M059J (cell line): ENCODE measurements around the gene LDLRAD4. TPM values are rescaled to one million over a fixed set of nuclear protein-coding genes. Genes with fewer than 3 reads are reported as not detected.
A peak's percentile ranks its signal among the peaks of the same experiment; 100 is the strongest.

Experiments
- DNase-seq: peaks from one replicate; pipeline ENCODE4 v3.0.0-alpha.2; 2012; ENCODE audit warnings: low read depth
- total RNA-seq: library from RNA; depleted of rRNA; stranded (reverse); fragments of >200 nt; shearing (Covaris generic); gene quantifications from 2 replicates; pipeline ENCODE4 v1.2.3, GENCODE V29; 2014

The LDLRAD4 gene
- total RNA-seq, 1 experiment from 2014 or later, result 1.9 TPM

DNA sequence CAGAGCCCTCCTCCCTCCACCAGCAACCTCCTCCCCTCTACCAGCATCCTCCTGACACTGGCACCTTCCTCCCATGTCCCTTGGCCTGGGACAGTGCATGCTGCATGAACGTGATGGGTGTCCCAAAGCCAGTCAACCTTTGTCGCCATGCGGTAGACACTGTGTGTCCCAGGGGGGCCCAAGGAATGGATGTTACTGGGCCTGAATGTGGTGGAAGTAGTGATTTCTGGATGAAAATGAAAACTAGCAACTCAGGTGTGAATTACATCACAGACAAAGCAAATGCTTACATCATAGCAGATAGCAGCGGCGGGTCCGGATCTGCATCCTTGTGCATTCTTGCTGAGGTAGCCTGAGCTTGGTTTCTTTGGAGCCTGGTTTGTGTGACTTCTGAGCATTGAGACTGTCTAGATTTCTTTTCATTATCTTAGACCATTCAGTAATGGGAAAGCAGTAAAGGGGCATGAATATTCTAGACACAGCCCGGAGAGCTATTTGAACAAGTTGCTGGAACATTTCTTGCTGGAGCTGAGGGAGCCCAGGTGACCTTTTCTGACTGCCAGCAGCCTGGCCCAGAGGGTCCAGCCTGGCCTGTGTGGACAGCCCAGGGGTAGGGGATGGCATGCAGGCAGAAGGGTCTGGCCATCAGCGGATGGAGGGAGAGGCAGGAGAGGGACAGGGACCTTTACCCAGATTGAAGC lies 407.4 kb downstream of the LDLRAD4 start:
- DNase-seq, result no peak

DNA sequence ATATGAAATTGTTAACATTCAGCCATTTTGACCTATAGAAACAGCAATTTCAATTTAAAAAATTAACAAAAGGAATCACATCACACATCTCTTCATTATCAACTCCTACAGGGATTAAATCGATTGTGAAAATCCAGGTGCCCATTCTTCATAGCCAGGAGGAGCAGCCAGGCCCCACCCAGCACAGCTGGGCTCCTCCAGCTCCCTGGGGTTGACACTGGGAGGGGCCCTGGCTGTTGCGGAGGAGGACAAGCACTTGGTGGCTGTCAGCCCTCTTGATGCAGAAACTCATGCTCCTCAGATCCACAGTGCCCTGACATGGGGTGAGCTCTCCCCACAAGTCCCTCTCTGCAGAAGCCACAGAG lies 408.0 kb downstream of the LDLRAD4 start:
- DNase-seq, result no peak

DNA sequence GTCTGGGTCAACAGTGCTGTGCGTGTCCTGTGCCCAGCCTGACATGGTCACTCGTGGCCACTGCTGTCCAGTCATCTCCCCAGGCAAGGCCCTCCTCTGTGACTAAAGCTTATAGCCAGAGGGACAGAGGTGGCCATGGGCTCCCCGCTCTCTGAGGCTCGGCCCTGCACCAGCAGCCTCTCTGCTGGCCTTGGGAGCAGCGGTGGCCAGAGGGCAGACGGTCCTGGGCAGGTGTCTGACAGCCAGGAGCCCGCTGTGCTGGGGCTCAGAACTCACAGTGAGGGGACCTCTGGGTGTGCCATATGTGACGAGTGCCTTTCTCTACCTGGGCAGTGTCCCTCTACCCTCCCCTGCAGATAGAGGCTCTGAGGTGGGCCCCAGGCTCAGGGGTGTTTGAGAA lies 409.1 kb downstream of the LDLRAD4 start:
- DNase-seq, result no peak

DNA sequence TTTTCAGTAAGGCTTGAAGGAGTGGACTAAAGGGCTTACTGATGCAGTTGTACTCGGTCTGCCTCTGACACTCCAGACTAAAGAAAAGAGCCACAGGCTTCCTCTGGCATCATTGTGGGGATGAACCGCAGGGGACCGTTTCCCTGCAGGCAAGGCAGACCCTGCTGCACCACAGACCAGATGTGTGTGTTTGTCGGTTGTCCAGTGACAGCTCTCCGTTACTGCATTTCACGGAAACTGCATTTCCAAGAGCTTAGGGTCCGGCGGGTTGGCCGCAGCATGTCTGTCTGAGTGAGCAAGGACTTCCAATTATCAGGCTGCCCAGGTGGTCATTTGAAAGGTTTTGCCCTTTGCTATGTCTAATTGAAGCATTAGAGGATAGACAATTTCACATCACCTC lies 409.7 kb downstream of the LDLRAD4 start:
- DNase-seq, result no peak

DNA sequence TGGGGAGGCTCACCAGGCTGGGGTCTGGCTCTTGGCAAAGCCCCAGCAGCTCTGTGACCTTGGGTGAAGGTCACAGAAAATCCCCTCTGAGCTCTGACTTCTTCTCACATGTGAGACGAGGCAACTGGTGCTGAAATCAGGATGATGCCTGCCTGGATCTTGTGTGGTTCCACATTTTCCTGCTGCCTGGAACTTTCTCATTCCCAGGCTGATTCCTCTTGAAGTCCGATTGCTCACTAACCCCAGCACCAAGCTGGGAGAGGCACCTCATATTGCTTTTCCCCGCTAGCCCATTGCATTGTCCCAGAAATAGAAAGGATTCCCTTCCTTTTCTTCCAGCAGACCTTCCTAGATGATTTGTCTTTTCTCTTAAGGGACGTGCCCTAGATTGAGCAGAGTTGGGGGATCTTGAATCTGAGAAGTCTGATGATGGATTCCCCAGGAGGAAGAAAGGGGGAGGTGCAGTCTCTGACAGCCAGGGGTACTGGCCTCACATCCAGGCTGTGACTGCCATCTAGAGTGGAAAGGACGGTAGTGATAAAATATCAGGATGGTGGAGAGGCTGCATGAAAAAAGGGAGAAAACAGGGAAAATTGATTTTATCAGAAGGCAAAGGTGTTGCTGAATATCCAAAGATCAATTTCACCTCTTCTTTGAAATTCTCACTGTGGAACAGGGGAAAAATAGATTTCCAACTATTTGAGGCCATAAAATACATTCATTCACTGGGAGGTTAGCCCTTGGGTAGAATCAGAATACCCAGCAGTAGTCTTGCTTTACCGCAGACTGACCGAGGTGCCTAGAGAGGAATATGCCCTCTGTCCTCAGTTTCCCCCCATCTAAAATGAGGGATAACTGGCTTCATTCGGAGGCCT lies 411.5 kb downstream of the LDLRAD4 start:
- peak; percentile 57 for DNase-seq

DNA sequence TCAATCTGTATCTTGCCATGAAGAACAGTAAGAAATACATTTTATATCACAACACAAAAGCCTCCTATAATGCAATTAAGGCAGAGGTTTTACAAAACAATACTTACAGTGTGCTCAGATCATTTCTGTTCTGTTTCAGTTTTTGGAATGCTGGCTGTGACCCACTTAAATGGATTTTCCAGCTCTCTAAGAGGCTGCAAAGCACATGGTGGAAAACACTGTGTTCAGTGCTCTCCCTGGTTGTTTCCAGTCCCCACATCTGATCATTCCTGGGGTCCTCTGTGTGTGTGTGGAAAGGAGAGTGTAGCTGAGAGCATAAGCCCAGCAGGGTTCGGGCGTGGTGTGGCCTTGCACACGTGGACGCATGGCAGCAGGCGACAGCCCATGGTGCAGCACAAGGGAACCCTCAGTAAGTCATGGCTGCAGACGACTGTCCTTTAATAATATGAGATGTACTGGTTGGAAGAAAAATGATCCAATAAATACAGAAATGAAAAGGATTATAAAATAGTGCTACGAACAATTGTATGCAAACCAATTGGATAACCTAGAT lies 412.2 kb downstream of the LDLRAD4 start:
- no peak for DNase-seq

DNA sequence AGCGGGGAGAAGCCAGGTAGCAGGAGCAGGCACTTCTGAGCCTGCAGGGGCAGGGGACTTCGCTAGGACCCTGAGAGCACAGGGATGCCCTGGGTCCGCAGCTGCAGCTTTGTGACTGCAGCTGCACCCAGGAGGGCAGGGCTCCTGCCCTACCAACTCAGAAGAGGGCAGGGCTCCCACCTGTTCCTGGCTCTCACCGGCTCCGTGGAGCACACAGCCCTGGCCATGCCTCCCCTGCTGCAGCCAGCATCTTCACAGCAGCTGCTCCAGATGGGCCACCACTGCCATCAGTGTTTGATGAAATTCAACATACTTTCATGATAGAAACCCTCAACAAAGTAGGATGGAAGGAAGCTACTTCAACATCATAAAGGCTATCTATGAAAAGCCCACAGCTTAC lies 415.1 kb downstream of the LDLRAD4 start:
- DNase-seq, result no peak

DNA sequence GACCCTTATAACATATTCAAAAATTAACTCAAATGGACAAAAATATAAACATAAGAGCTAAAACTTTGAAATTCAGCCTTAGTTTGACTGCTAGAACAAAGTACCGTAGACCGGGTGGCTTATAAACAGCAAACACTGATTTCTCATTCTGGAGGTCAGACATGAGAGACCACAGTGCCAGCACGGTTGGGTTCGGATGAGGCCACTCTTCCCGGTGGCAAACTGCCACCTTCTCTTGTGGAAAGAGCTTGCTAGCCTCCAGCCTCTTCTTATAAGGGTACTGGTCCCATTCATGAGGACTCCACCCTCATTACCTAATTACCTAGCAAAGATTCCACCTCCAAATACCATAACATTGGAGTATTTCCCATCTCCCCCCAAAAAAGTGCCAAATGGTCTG lies 416.5 kb downstream of the LDLRAD4 start:
- DNase-seq, result no peak

DNA sequence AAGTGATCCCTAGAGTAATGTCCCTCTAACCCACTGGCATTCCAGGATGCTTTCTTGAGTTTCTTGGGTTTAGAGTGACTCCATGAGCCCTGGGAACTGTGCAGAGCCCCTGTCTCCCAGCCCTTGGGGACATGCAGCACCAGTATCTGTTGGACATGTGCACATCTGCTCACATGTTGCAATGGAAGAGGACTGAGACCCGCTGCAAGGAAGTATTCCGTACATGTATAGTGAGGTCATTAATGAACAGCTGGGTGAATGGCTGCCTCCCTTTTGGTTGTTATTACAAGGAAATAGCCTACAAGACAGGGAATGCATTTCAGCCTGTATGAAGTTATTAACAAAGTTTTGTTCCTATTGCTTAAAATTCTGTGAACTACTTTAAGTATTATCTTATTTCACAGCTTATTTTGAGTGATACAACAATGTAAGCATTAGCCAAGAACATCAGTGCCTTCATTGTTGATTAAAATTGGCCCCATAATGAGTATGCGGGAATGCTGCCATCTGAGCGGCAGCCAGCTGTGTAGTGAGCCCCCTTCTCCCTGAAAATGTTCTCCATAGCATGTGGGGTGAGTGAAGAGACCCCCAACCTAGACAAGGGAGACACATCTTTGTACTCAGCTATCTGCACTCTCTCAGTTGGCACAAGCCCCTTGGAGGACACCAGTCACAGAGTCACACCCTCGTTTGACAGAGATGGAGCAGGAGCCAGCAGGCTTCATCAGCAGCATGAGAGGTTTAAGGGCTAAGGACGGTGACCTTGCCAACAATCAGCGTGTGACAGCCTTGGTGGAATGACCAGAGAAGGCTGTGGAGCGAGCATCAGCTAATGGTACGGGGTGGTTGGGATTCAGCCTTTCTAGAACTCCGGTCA lies 420.4 kb downstream of the LDLRAD4 start:
- no peak for DNase-seq

DNA sequence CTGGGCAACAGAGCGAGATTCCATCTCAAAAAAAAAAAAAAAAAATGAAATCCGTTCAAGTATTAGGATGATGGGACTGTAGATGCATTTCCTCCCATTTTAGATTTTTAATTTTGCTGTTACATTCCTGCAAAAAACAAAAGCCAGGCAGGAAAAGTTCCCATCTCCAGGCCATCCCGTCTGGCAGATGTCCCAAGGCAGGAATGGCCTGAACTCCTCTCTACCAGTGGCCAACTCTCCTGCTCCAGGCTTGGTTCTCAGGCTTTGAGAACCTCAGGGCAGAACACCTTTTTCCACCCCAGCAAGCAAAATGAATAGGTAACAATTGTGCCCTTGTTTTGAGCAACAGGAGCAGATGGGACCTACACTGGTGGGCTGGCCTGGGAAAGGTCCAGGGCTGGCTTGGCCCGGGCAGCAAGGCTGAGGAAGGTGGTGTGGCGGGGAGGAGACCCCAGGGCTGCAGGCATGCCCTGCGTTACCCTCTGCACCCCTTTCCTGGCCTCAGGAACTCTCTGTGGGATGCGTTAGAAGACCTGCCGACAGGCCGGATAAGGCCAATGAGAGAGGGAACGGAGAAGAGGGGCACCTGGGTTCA lies 421.8 kb downstream of the LDLRAD4 start:
- no peak for DNase-seq

DNA sequence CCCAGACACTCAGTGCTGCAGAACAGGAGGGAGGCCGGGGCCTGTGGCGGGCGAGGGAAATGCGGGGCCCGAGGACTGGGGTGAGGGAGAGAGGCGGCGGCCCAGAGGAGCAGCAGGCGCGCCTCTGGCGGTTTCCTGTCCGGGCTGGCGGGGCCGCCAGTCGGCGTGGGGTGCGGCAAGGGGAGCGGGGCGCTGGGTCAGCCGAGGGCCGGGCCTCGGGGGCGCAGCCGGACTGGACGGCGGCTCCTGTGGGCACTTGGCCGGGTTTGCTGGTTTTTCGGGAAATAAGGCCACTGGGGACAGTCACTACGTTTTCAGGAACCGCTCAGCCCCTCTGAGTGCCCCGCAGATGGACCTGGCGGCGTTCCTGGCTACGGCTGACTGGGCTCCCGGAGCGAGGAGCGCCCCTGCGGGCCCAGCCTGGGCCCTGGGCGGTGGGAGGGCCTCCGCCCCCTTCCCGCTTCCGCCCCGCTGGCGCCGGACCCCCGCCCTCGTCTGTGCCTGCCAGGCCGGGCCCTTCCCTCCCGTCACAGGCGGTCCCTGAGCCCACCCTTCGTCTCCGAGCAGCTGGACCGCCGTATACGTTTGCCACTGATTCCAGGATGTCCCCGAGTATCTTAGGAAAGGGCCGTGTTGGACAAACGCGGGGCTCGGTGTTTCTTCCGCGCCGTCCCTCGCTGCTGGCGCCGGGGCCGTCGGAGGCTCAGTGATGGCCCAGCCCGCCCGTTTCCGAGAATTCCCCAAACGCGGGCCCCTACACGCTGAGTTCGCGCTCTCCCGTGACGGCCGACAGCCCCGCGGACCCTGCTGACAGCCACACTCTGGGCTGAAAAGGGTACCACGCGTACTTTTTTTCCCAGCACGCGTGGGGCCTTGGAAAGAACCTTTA lies 423.2 kb downstream of the LDLRAD4 start:
- no peak for DNase-seq

DNA sequence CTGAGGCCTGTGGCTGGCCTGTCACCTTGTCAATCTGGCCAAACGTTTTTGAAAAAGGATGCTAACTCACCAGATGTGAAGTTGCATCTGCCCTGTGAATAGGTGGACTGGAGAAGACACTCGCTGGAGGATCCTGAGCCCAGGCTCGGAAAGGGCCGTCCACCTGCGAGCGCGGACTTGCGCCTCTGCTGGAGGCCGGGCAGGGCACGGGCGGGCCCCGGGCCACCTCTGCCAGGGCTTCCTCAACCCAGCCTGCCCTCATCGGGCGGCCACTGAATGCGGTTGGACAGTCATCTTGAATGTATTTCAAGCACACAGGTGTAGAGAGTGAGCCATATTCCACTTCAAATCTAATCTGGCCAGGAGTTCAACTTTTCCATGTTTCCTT lies 423.9 kb downstream of the LDLRAD4 start:
- no peak for DNase-seq

DNA sequence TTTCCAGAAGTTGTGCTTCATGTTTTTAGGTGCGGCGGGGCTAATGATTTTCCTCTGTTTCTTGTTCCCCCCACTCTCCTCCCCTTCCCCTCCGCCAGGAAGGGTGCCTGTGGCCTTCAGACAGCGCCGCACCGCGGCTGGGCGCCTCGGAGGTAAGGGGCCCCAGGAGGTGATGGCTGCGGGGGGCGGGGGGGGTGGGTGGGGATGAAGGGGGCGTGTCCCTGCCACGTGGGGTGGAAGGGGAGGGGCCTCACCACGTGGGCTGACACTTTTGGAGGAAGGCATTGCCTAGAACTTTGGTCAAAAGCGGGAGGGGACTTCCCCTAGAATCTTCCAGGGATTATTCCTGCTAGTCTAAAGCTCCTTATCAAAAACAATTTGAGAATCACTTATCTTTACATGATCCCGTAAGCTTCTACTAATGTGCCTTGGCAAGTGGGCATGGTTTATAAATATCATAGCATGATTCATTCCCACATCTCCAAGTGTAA lies 424.7 kb downstream of the LDLRAD4 start:
- no peak for DNase-seq

DNA sequence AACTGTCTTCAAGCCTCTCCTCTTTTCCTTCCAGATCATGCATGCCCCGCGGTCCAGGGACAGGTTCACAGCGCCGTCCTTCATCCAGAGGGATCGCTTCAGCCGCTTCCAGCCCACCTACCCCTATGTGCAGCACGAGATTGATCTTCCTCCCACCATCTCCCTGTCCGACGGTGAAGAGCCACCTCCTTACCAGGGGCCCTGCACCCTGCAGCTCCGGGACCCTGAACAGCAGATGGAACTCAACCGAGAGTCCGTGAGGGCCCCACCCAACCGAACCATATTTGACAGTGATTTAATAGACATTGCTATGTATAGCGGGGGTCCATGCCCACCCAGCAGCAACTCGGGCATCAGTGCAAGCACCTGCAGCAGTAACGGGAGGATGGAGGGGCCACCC lies 426.5 kb downstream of the LDLRAD4 start:
- no peak for DNase-seq

DNA sequence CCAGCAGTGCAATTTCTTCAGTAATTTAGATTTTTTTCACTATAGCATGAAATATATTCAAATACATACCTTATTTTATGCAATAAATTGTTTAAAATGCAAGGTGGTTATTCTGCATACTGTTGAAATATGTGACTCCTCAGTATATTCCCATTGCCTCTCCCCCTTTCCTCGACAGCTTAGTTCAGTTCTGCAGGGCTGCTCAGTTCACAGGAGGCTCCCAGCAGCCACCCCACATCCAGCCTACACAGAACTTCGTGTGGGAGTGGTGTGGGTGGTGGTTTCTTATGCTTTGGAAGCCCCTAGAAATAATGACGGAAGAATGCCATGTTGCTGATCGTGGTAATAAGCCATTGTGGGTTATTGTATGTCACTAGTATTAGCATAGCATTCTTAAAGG lies 428.1 kb downstream of the LDLRAD4 start:
- DNase-seq, result no peak

DNA sequence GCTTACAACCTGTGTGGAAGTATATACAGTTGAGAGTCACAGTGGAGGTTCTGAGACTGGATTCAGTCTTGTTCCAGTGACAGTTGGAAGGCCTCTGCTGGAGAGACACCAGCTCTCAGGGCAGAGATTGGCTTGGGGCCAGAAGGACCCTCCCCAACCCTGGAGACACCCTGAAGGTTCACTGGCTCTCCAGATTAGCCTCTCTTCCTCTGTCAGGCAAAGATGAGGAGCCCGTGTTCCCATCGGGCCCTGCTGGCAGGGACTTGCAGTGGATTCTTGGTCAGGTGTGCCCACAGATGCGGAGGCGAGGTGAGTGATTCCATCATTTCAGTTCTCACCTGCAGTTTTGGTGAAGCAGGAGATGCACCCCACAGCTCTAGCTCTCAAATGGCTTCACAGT lies 429.2 kb downstream of the LDLRAD4 start:
- no peak for DNase-seq

DNA sequence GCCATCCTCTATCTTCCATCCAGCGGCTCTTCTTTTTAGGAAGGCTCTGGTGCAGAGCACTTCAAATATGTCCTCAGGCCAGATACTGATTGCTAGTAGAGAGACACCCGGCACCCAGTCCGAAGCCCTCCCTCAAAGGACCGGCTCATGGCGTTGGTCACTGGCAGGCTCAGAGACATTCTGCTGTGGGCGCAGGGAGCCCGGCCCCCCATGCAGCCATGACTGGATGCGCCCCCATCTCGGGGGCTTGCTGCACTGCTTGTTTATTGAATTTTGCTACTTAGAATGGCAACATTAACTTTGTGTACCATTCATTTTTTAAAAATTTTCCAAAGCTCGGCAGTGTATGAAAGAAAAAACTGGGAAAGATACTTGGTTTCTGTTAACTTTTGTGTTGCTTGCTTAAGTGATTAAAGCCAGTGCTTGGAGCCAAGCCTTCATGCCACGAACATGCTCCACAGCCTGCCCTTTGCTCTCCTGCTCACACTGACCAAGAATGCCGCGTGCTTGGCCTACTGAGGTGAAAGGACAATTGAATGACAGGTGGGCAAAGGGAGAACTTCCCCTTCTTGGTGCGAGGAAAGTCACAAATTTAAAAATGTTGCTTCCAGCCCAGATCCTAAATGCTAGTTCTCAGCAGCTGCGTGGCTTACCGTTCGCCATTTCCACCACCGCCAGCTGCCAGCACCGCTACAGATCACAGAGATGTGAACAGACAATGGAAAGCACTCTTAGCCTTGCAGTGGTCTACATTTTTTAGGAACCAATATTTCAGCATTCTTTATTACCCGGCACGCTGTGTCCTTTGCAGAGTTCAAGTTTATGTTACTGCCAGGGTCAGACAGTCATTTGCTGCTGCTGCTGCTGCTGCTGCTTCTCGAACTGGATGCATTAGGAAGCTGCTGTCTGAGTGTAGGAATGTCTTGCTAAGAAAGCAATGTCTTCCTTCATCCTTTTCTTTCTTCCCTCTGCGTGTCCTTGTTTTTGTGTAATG lies 431.1 kb downstream of the LDLRAD4 start:
- DNase-seq, result no peak

DNA sequence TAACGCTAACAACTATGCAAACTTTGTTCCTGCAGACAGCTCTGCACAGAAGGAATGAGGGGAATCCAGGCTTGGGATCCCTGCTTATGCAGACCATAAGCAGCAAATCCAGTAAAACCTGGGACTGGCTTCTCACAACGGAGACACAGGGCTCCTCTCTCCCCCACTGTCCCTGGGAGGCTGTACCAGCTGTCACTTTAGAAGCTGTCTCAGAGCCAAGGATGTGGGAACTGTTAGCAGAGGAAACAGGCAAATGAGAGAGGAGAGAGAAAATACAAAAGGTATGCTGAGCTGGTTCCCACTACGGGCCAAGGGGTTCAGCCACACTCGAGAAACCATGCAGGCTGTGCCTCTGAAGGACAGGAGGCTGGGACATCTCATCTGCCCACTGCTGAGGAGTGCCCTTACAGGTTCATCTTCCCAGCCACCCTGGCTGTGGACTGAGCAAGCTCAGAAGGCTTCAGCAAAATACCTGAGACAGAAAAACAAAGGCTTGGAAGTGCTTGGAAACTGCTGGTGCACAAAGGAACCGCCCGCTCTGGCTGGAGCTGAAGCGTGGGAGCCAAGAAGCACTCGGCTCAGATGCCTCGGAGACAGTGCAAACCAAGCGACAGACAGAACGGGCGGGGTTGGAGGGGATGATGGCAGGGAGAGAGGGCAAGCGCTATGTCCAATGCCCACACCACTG lies 435.3 kb downstream of the LDLRAD4 start:
- no peak for DNase-seq

DNA sequence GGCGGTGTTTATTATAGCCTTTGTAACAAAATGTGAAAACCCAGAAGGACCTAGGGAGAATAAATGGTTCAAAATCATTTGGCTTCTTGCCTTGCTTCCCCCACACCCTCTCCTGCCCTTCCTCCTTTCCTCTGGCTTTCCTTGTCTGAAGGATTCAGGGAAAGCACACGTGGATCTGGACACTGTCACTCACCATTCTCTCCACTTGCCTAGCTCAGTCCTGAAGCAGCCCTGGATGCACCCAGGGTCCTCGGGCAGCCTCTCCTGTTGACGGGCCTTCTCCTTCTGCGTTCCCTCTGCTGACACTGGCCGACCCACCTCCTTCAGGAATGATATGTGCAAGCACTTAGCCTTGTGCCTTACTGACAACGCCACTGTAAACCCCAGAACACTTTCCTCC lies 439.4 kb downstream of the LDLRAD4 start:
- no peak for DNase-seq
